Nephron progenitor cell (in vitro differentiated cells): Measurements from ENCODE around the gene CAMTA2.
"Not testable (repeated sequence)": the region's sequence is repeated elsewhere in the genome, so short reads cannot be mapped to it uniquely, and the experiment has no call there.

Source experiments
- DNase-seq: peaks from one replicate; pipeline ENCODE4 v3.0.0; 2021
- H3K27ac Mint-ChIP-seq: 2 replicates; pipeline ENCODE4 v1.8.0; 2021; ENCODE audit warnings: mild to moderate bottlenecking, moderate library complexity, mixed read lengths
- H3K27me3 Mint-ChIP-seq: 2 replicates; pipeline ENCODE4 v1.8.0; 2021; ENCODE audit warnings: mild to moderate bottlenecking, low read depth, mixed read lengths; ENCODE audit not compliant: poor library complexity
- H3K36me3 Mint-ChIP-seq: 2 replicates; pipeline ENCODE4 v1.8.0; 2021; ENCODE audit warnings: low read depth, mixed read lengths
- H3K4me1 Mint-ChIP-seq: 2 replicates; pipeline ENCODE4 v1.8.0; 2021; ENCODE audit warnings: mixed read lengths
- H3K4me3 Mint-ChIP-seq: 2 replicates; pipeline ENCODE4 v1.8.0; 2021; ENCODE audit warnings: mild to moderate bottlenecking, moderate library complexity, mixed read lengths
- H3K9me3 Mint-ChIP-seq: 2 replicates; pipeline ENCODE4 v1.8.0; 2021; ENCODE audit warnings: mild to moderate bottlenecking, moderate library complexity, mixed read lengths
- TF ChIP-seq, protein P1 (sequence below): fragments of 200-600 bp; sonication (generic); IDR thresholded peaks from 2 replicates; pipeline ENCODE4 v1.5.0; 2021; ENCODE audit warnings: antibody characterized with exemption

Gene CAMTA2

GRCh38 chr17:5032865-5033264 lies 45.4 kb upstream of the CAMTA2 start:
- no peak overlapping the region for H3K4me3 Mint-ChIP-seq
- no peak for DNase-seq
- H3K9me3 Mint-ChIP-seq, result peaks cover 5% of the 10 kb centered on the region
- TF ChIP-seq, protein P1, sequence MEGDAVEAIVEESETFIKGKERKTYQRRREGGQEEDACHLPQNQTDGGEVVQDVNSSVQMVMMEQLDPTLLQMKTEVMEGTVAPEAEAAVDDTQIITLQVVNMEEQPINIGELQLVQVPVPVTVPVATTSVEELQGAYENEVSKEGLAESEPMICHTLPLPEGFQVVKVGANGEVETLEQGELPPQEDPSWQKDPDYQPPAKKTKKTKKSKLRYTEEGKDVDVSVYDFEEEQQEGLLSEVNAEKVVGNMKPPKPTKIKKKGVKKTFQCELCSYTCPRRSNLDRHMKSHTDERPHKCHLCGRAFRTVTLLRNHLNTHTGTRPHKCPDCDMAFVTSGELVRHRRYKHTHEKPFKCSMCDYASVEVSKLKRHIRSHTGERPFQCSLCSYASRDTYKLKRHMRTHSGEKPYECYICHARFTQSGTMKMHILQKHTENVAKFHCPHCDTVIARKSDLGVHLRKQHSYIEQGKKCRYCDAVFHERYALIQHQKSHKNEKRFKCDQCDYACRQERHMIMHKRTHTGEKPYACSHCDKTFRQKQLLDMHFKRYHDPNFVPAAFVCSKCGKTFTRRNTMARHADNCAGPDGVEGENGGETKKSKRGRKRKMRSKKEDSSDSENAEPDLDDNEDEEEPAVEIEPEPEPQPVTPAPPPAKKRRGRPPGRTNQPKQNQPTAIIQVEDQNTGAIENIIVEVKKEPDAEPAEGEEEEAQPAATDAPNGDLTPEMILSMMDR, result no peak
- H3K27me3 Mint-ChIP-seq, result peaks cover 77% of the 10 kb centered on the region
- H3K27ac Mint-ChIP-seq, result no peak overlapping the region
- H3K4me1 Mint-ChIP-seq, result peaks cover 9% of the 10 kb centered on the region
- H3K36me3 Mint-ChIP-seq, result no peaks in the 10 kb centered on the region

- peaks cover 10% of the 10 kb centered on the region for H3K4me1 Mint-ChIP-seq
- TF ChIP-seq, protein P1, result peak; percentile 55
- H3K27ac Mint-ChIP-seq, result no peak overlapping the region
- H3K4me3 Mint-ChIP-seq, result peak overlapping the region; percentile 80
- no peaks in the 10 kb centered on the region for H3K36me3 Mint-ChIP-seq
- peaks cover 68% of the 10 kb centered on the region for H3K27me3 Mint-ChIP-seq
- DNase-seq, result peak; percentile 89
- H3K9me3 Mint-ChIP-seq, result peaks cover 5% of the 10 kb centered on the region
Observed at GRCh38 chr17:5031365-5032082, 44.0 kb upstream of the CAMTA2 start.

GRCh38 chr17:5030168-5030567 lies 42.7 kb upstream of the CAMTA2 start:
- not testable (repeated sequence) for DNase-seq, H3K4me3 Mint-ChIP-seq, H3K27ac Mint-ChIP-seq, H3K9me3 Mint-ChIP-seq, H3K36me3 Mint-ChIP-seq
- Mint-ChIP-seq H3K27me3 (peaks cover 58% of the 10 kb centered on the region), H3K4me1 (peaks cover 15% of the 10 kb centered on the region)

GRCh38 chr17:5027916-5028315 lies 40.4 kb upstream of the CAMTA2 start:
- Mint-ChIP-seq H3K27me3 (peaks cover 38% of the 10 kb centered on the region), H3K27ac (no peak overlapping the region), H3K4me3 (no peak overlapping the region), H3K4me1 (peaks cover 15% of the 10 kb centered on the region), H3K9me3 (peaks cover 5% of the 10 kb centered on the region), H3K36me3 (peaks cover 12% of the 10 kb centered on the region)
- DNase-seq, result no peak
- TF ChIP-seq, protein P1, result no peak

- Mint-ChIP-seq H3K36me3 (peaks cover 16% of the 10 kb centered on the region), H3K9me3 (peaks cover 5% of the 10 kb centered on the region), H3K4me1 (peaks cover 15% of the 10 kb centered on the region), H3K4me3 (no peak overlapping the region), H3K27ac (no peak overlapping the region), H3K27me3 (peaks cover 34% of the 10 kb centered on the region)
- DNase-seq, result no peak
- TF ChIP-seq, protein P1, result no peak
Observed at GRCh38 chr17:5027299-5027698, 39.8 kb upstream of the CAMTA2 start.

DNA sequence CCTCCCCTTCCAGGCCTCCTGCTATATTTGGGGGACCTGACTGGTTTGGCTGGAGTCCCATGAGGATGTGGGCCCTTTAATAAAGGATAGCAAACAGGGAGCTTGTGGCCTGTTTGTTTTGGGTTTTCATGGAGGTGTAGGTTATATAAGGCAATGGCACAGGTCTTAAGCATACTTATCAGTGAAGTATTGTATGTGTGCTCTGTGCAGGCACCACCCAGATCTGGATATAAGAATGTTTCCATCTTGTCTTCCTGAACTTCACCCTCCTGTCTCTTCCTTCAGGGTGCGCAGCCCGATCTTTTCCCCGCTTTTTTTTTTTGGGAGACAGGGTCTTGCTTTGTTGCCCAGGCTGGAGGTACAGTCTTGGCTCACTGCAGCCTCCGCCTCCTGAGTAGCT lies 37.1 kb upstream of the CAMTA2 start:
- no peak overlapping the region for H3K27ac Mint-ChIP-seq

More for the DNA sequence above, 37.1 kb upstream of the CAMTA2 start:
- Mint-ChIP-seq H3K9me3 (peaks cover 4% of the 10 kb centered on the region), H3K36me3 (peaks cover 34% of the 10 kb centered on the region), H3K4me1 (peaks cover 15% of the 10 kb centered on the region), H3K27me3 (peaks cover 15% of the 10 kb centered on the region), H3K4me3 (no peak overlapping the region)
- DNase-seq, result no peak
- TF ChIP-seq, protein P1, result no peak
